ENCODE results near the gene DOK1. TPM values are rescaled to one million over a fixed set of nuclear protein-coding genes. Genes with fewer than 3 reads are reported as not detected.

The DOK1 gene
- total RNA-seq, 1 experiment from 2014 or later, result 15.0 TPM

DNA sequence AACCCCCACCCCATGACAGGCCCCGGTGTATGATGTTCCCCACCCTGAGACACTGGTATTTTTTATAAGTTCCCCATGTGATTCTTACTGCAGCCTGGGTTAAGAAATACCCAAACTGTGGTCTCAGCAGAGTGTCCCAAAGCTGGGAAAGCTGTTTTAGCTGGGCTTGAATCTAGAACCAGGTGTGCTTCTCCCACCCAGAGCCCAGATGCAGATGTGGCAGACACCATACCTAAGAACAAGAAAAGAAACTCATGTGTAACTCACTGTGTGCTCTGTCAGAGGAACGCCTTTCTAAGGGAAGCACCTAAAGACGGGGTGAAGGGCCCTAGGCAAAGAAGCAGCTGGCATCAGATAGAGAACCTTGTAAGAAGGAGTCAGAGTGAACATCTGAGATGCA, 23.9 kb downstream of the DOK1 start:
- no peaks in the 10 kb centered on the region for H4K20me1 ChIP-seq (ENCODE audit: insufficient read depth)
- H3K27ac ChIP-seq, result no peak overlapping the region
- no peaks in the 10 kb centered on the region for H3K36me3 ChIP-seq (ENCODE audit: low read depth)
- peaks cover 10% of the 10 kb centered on the region for H3K4me1 ChIP-seq (replicated peaks; ENCODE audit: insufficient read depth)
- TF ChIP-seq, protein P1, sequence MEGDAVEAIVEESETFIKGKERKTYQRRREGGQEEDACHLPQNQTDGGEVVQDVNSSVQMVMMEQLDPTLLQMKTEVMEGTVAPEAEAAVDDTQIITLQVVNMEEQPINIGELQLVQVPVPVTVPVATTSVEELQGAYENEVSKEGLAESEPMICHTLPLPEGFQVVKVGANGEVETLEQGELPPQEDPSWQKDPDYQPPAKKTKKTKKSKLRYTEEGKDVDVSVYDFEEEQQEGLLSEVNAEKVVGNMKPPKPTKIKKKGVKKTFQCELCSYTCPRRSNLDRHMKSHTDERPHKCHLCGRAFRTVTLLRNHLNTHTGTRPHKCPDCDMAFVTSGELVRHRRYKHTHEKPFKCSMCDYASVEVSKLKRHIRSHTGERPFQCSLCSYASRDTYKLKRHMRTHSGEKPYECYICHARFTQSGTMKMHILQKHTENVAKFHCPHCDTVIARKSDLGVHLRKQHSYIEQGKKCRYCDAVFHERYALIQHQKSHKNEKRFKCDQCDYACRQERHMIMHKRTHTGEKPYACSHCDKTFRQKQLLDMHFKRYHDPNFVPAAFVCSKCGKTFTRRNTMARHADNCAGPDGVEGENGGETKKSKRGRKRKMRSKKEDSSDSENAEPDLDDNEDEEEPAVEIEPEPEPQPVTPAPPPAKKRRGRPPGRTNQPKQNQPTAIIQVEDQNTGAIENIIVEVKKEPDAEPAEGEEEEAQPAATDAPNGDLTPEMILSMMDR (conservative IDR thresholded peaks at IDR 0.05), result no peak
- no peak for TF ChIP-seq EZH2 (IDR thresholded peaks at IDR 0.05; ENCODE audit: low read depth)
- no peaks in the 10 kb centered on the region for H3K27me3 ChIP-seq (ENCODE audit: insufficient read depth, low read depth)
- intact Hi-C loops (cut with micrococcal nuclease; ENCODE audit: unreplicated experiment), result no loop called here
- no peaks in the 10 kb centered on the region for H3K9me3 ChIP-seq (ENCODE audit: insufficient read depth, low read depth)
- H2AFZ ChIP-seq, result no peak overlapping the region
- CTCF ChIA-PET, result interaction anchor here (0.5 kb wide), 1 partner anchor 73 kb away, joined by 3 read pairs; no protein-coding TSS in a partner anchor
- H3F3A ChIP-seq (ENCODE audit: insufficient read depth, low read depth), result peaks cover 18% of the 10 kb centered on the region
- BruUV-seq (replicated peaks), result no TSS peak
- DNase-seq, result no peak
- H3K4me3 ChIP-seq, result no peak overlapping the region
- no peaks in the 10 kb centered on the region for H3K79me2 ChIP-seq (ENCODE audit: low read depth)
- H3K4me2 ChIP-seq, result no peak overlapping the region
- POLR2A ChIA-PET (ENCODE audit: unreplicated experiment), result no interaction called here
- H3K9me2 ChIP-seq (ENCODE audit: insufficient read depth), result no peaks in the 10 kb centered on the region

GRCh38 chr2:74581463-74581862, 26.9 kb downstream of the DOK1 start:
- H2AFZ ChIP-seq, result no peak overlapping the region
- no peaks in the 10 kb centered on the region for H3K9me3 ChIP-seq (ENCODE audit: insufficient read depth, low read depth)
- no peaks in the 10 kb centered on the region for H3K9me2 ChIP-seq (ENCODE audit: insufficient read depth)
- H3K4me1 ChIP-seq (replicated peaks; ENCODE audit: insufficient read depth), result peaks cover 14% of the 10 kb centered on the region
- peaks cover 7% of the 10 kb centered on the region; the same call in 1 of the 2 replicates for H3F3A ChIP-seq (ENCODE audit: insufficient read depth, low read depth)
- BruUV-seq (replicated peaks), result no TSS peak
- H3K36me3 ChIP-seq (ENCODE audit: low read depth), result no peaks in the 10 kb centered on the region
- TF ChIP-seq EZH2 (IDR thresholded peaks at IDR 0.05; ENCODE audit: low read depth), result no peak
- TF ChIP-seq, protein P1 (conservative IDR thresholded peaks at IDR 0.05), result no peak
- H3K27ac ChIP-seq, result no peak overlapping the region
- H3K79me2 ChIP-seq (ENCODE audit: low read depth), result no peaks in the 10 kb centered on the region
- no peaks in the 10 kb centered on the region for H4K20me1 ChIP-seq (ENCODE audit: insufficient read depth)
- no peak overlapping the region for H3K4me3 ChIP-seq
- no peak for DNase-seq
- no peaks in the 10 kb centered on the region for H3K27me3 ChIP-seq (ENCODE audit: insufficient read depth, low read depth)
- H3K4me2 ChIP-seq, result no peak overlapping the region
- ChIA-PET CTCF (no interaction called here), POLR2A (ENCODE audit: unreplicated experiment) (no interaction called here)
- intact Hi-C loops (cut with micrococcal nuclease; ENCODE audit: unreplicated experiment), result loop anchor here (5.0 kb wide), 1 partner anchor 1189 kb away; no protein-coding TSS in a partner anchor

DNA sequence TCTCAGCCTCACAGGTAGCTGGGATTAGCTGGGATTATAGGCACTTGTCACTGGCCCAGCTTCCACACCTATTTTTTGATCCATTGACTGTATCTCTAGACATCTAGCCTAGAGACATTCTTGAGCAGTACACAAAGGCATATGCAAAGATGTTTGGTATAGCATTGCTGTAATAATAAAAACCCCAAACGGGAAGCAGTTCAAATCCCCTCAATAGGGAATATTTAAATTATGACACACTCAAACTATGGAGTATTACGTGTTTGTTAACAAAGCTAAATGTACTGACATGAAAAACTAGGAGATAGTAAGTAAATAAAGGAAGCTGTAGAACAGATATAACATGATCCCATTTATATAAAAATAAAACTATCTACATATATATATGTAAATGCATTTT, 27.7 kb downstream of the DOK1 start:
- no peaks in the 10 kb centered on the region for H3K27me3 ChIP-seq (ENCODE audit: insufficient read depth, low read depth)
- no peak overlapping the region for H3K4me3 ChIP-seq
- no peaks in the 10 kb centered on the region for H3K79me2 ChIP-seq (ENCODE audit: low read depth)
- H3K27ac ChIP-seq, result no peak overlapping the region
- intact Hi-C loops (cut with micrococcal nuclease; ENCODE audit: unreplicated experiment), result loop anchor here (5.0 kb wide), 1 partner anchor 1190 kb away; no protein-coding TSS in a partner anchor
- H3K9me3 ChIP-seq (ENCODE audit: insufficient read depth, low read depth), result no peaks in the 10 kb centered on the region
- TF ChIP-seq, protein P1 (conservative IDR thresholded peaks at IDR 0.05), result no peak
- no peak for TF ChIP-seq EZH2 (IDR thresholded peaks at IDR 0.05; ENCODE audit: low read depth)
- ChIA-PET POLR2A (ENCODE audit: unreplicated experiment) (no interaction called here), CTCF (no interaction called here)
- H3K4me1 ChIP-seq (replicated peaks; ENCODE audit: insufficient read depth), result peaks cover 14% of the 10 kb centered on the region
- no TSS peak for BruUV-seq (replicated peaks)
- H3K9me2 ChIP-seq (ENCODE audit: insufficient read depth), result no peaks in the 10 kb centered on the region
- H2AFZ ChIP-seq, result no peak overlapping the region
- no peaks in the 10 kb centered on the region for H4K20me1 ChIP-seq (ENCODE audit: insufficient read depth)
- H3F3A ChIP-seq (ENCODE audit: insufficient read depth, low read depth), result peaks cover 7% of the 10 kb centered on the region; the same call in 1 of the 2 replicates
- H3K36me3 ChIP-seq (ENCODE audit: low read depth), result no peaks in the 10 kb centered on the region
- no peak overlapping the region for H3K4me2 ChIP-seq
- no peak for DNase-seq

All from PC-9 (cell line).